Nephron progenitor cell (in vitro differentiated cells): ENCODE results near the gene TDRKH.

Experiments
- DNase-seq: peaks from one replicate; pipeline ENCODE4 v3.0.0; 2021
- H3K27ac Mint-ChIP-seq: 2 replicates; pipeline ENCODE4 v1.8.0; 2021; ENCODE audit warnings: mild to moderate bottlenecking, moderate library complexity, mixed read lengths
- H3K27me3 Mint-ChIP-seq: 2 replicates; pipeline ENCODE4 v1.8.0; 2021; ENCODE audit warnings: mild to moderate bottlenecking, low read depth, mixed read lengths; ENCODE audit not compliant: poor library complexity
- H3K36me3 Mint-ChIP-seq: 2 replicates; pipeline ENCODE4 v1.8.0; 2021; ENCODE audit warnings: low read depth, mixed read lengths
- H3K4me1 Mint-ChIP-seq: 2 replicates; pipeline ENCODE4 v1.8.0; 2021; ENCODE audit warnings: mixed read lengths
- H3K4me3 Mint-ChIP-seq: 2 replicates; pipeline ENCODE4 v1.8.0; 2021; ENCODE audit warnings: mild to moderate bottlenecking, moderate library complexity, mixed read lengths
- H3K9me3 Mint-ChIP-seq: 2 replicates; pipeline ENCODE4 v1.8.0; 2021; ENCODE audit warnings: mild to moderate bottlenecking, moderate library complexity, mixed read lengths
- CTCF ChIP-seq: fragments of 200-600 bp; sonication (generic); IDR thresholded peaks from 2 replicates; pipeline ENCODE4 v1.5.0; 2021; ENCODE audit warnings: antibody characterized with exemption

The TDRKH gene

GRCh38 chr1:151831605-151832004 lies 41.3 kb upstream of the TDRKH start, which contains the start of gene RORC:
Gene RORC (minus strand): TSS chr1:151831802. CDS start chr1:151831764, 38 bp downstream.
- Mint-ChIP-seq H3K4me3 (no peak within 1 kb of the TSS), H3K4me1 (peaks cover 53% of the 10 kb centered on the region), H3K27me3 (peaks cover 33% of the 10 kb centered on the region), H3K27ac (no peak within 1 kb of the TSS), H3K36me3 (no peaks in the 10 kb centered on the region), H3K9me3 (no peaks in the 10 kb centered on the region)
- no peak for TF ChIP-seq CTCF
- DNase-seq = no peak

DNA sequence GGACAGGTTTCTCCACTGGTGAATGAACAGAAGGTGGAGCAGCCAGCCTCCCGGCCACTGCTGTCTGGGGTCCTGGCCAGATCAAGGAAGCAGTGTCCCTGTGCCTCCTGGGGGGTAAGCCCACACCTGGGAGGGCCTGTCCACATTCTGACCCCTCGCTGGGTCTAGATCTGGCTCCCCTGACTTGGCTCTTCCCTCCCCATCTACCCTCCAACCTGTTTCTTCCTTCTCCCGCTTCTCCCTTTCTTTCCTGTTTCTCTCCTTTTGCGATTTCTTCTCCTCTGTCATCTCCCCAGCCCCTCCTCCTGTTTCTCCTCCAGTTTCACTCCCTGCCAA lies 40.9 kb upstream of the TDRKH start:
- Mint-ChIP-seq H3K27me3 (peaks cover 32% of the 10 kb centered on the region), H3K9me3 (no peaks in the 10 kb centered on the region), H3K36me3 (no peaks in the 10 kb centered on the region), H3K4me3 (no peak overlapping the region), H3K27ac (no peak overlapping the region), H3K4me1 (peaks cover 49% of the 10 kb centered on the region)
- TF ChIP-seq CTCF = no peak
- DNase-seq = no peak

- TF ChIP-seq CTCF = no peak
- Mint-ChIP-seq H3K4me1 (peaks cover 57% of the 10 kb centered on the region), H3K4me3 (no peak overlapping the region), H3K27ac (no peak overlapping the region), H3K9me3 (no peaks in the 10 kb centered on the region), H3K36me3 (no peaks in the 10 kb centered on the region), H3K27me3 (peaks cover 23% of the 10 kb centered on the region)
- no peak for DNase-seq
These were observed 39.8 kb upstream of the TDRKH start for GRCh38 chr1:151830055-151830454.

GRCh38 chr1:151829352-151830046 lies 39.2 kb upstream of the TDRKH start:
- peak overlapping the region; percentile 64 for H3K27ac Mint-ChIP-seq
- H3K36me3 Mint-ChIP-seq = no peaks in the 10 kb centered on the region
- H3K27me3 Mint-ChIP-seq = peaks cover 18% of the 10 kb centered on the region
- TF ChIP-seq CTCF = no peak
- no peak for DNase-seq
- H3K4me3 Mint-ChIP-seq = peak overlapping the region; percentile 48
- peaks cover 58% of the 10 kb centered on the region for H3K4me1 Mint-ChIP-seq
- no peaks in the 10 kb centered on the region for H3K9me3 Mint-ChIP-seq

- H3K9me3 Mint-ChIP-seq = no peaks in the 10 kb centered on the region
- peaks cover 17% of the 10 kb centered on the region for H3K27me3 Mint-ChIP-seq
- peak overlapping the region; percentile 52 for H3K27ac Mint-ChIP-seq
- DNase-seq = peak; percentile 68
- H3K4me3 Mint-ChIP-seq = peak overlapping the region; percentile 48
- H3K36me3 Mint-ChIP-seq = no peaks in the 10 kb centered on the region
- TF ChIP-seq CTCF = no peak
- peaks cover 60% of the 10 kb centered on the region for H3K4me1 Mint-ChIP-seq
These were observed 38.6 kb upstream of the TDRKH start for GRCh38 chr1:151828921-151829320.

DNA sequence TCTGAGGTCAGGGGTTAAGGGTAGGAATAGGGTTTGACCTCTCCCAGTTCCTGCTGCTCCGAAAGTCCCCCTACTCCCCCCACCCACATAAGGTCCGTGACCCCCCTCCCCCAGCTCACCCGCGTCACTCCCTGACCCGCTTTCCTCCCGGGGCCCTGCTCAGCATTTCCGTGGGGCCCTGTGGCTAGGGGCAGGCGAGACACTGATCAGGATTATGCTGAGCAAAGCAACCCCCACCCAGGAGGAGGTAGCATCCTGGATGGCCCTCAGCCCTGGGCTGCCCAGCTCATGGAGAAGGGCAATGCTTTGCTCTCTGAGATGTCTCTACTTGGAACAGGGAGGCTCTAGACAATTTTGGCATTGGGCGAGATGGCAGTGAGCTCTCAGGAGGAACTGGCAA lies 37.6 kb upstream of the TDRKH start:
- H3K36me3 Mint-ChIP-seq = no peaks in the 10 kb centered on the region
- H3K9me3 Mint-ChIP-seq = no peaks in the 10 kb centered on the region
- H3K4me1 Mint-ChIP-seq = peaks cover 63% of the 10 kb centered on the region
- no peak overlapping the region for H3K27ac Mint-ChIP-seq
- DNase-seq = no peak
- TF ChIP-seq CTCF = no peak
- H3K4me3 Mint-ChIP-seq = no peak overlapping the region
- H3K27me3 Mint-ChIP-seq = peaks cover 14% of the 10 kb centered on the region
